A549 treated with Hydrocortisone at 1 μM for 4 hours (cell line): Measurements from ENCODE around the gene CRHBP. TPM values are rescaled to one million over a fixed set of nuclear protein-coding genes. Genes with fewer than 3 reads are reported as not detected.

Source experiments
- total RNA-seq: library from RNA; stranded (reverse); fragments of 200-300 nt; extraction: Qiagen RNA extraction; gene quantifications from 5 replicates; pipeline ENCODE4 v1.2.3, GENCODE V29; 2022

CRHBP gene
- 0.16 to 0.38 TPM (median 0.32 TPM) in 3 of 5 replicates, not detected in the others for total RNA-seq

GRCh38 chr5:76952795-76953536, at the start of gene CRHBP:
TSS of gene CRHBP (plus strand) at chr5:76953045. CDS start at chr5:76953135, 90 bp downstream.

Other genes starting within 250 kb of the CRHBP start
- 37.6 to 64.1 TPM (median 53.0 TPM) in 5 replicates for gene F2R, start 236.9 kb upstream of the CRHBP start, total RNA-seq
- 228 to 272 TPM (median 255 TPM) in 5 replicates for gene F2RL1, start 134.0 kb upstream of the CRHBP start, total RNA-seq
- gene S100Z, start 103.0 kb upstream of the CRHBP start, total RNA-seq = not detected in 5 replicates
- 11.0 to 14.7 TPM (median 13.7 TPM) in 5 replicates for gene AGGF1, start 77.4 kb downstream of the CRHBP start, total RNA-seq
- gene ZBED3, start 134.2 kb downstream of the CRHBP start, total RNA-seq = 3.4 to 4.7 TPM (median 4.2 TPM) in 5 replicates